ENCODE results near the gene GPR89B.

GPR89B gene

GRCh38 chr1:147928236-147929132 lies at the start of gene GPR89B:
Gene GPR89B (plus strand): TSS chr1:147928420. CDS start chr1:147928537, 117 bp downstream.
- Histone ChIP-seq H3K27ac (peak within 1 kb of the TSS; percentile 81 to 82), H3K4me3 (peak within 1 kb of the TSS; percentile 75)
- peak; percentile 86 for DNase-seq (ENCODE audit: low spot score)

- no peak for TF ChIP-seq CTCF (IDR thresholded peaks at IDR 0.05)
- no peak for DNase-seq (ENCODE audit: low spot score)
- H3K27ac ChIP-seq: no peak overlapping the region
- no peak overlapping the region for H3K4me3 ChIP-seq
Measured at GRCh38 chr1:147879911-147880310, 48.3 kb upstream of the GPR89B start.

GRCh38 chr1:147882535-147882934 lies 45.7 kb upstream of the GPR89B start:
- TF ChIP-seq CTCF (IDR thresholded peaks at IDR 0.05): no peak
- no peak for DNase-seq (ENCODE audit: low spot score)
- Histone ChIP-seq H3K4me3 (no peak overlapping the region), H3K27ac (no peak overlapping the region)

GRCh38 chr1:147890177-147890790 lies 37.9 kb upstream of the GPR89B start:
- peak; percentile 77 for DNase-seq (ENCODE audit: low spot score)
- no peak overlapping the region for H3K27ac ChIP-seq
- H3K4me3 ChIP-seq: no peak overlapping the region
- TF ChIP-seq CTCF (IDR thresholded peaks at IDR 0.05): peak; percentile 38

GRCh38 chr1:147891088-147891487 lies 37.1 kb upstream of the GPR89B start:
- H3K27ac ChIP-seq: no peak overlapping the region
- no peak for DNase-seq (ENCODE audit: low spot score)
- no peak overlapping the region for H3K4me3 ChIP-seq
- no peak for TF ChIP-seq CTCF (IDR thresholded peaks at IDR 0.05)

- DNase-seq (ENCODE audit: low spot score): no peak
- no peak for TF ChIP-seq CTCF (IDR thresholded peaks at IDR 0.05)
- Histone ChIP-seq H3K4me3 (no peak overlapping the region), H3K27ac (no peak overlapping the region)
Measured at GRCh38 chr1:147892216-147892615, 36.0 kb upstream of the GPR89B start.

GRCh38 chr1:147892731-147893214 lies 35.4 kb upstream of the GPR89B start:
- no peak for DNase-seq (ENCODE audit: low spot score)
- Histone ChIP-seq H3K4me3 (no peak overlapping the region), H3K27ac (no peak overlapping the region)

More at GRCh38 chr1:147892731-147893214, 35.4 kb upstream of the GPR89B start:
- TF ChIP-seq CTCF (IDR thresholded peaks at IDR 0.05): peak; percentile 93
